Fibroblast of peridontal ligament (primary cell): Measurements from ENCODE around the gene CRP.
"Not testable (repeated sequence)": the region's sequence is repeated elsewhere in the genome, so short reads cannot be mapped to it uniquely, and the experiment has no call there.

Experiments used
- DNase-seq: peaks from one replicate; pipeline ENCODE4 v3.0.0-alpha.2; 2010; ENCODE audit errors: extremely low read depth

CRP gene, protein sequence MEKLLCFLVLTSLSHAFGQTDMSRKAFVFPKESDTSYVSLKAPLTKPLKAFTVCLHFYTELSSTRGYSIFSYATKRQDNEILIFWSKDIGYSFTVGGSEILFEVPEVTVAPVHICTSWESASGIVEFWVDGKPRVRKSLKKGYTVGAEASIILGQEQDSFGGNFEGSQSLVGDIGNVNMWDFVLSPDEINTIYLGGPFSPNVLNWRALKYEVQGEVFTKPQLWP

GRCh38 chr1:159714529-159714928 lies at the start of gene CRP:
Gene CRP, minus strand, starts transcription at chr1:159714589. Its CDS starts 104 bp downstream, at chr1:159714485.
- DNase-seq, result no peak

GRCh38 chr1:159763686-159764085 lies 49.3 kb upstream of the CRP start:
- DNase-seq, result no peak

DNA sequence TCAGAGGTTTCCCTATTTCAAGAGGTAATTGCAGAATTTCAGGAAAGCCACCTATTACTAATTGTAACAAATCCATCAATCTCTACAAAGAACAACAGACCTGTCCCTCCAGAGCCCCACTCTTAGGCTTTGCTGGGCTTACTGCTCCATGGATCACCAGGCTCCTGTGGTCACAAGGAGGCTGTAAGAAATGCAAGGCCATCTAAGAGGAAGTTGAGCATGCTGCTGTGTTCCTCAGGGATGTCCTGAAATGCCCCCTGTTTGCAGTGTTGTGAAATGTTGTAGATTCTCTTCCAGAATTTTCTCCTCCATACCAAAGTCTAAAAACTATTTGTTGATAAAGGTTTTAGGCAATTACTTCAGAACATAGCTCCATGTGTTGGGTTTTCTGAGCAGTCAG lies 42.0 kb upstream of the CRP start:
- no peak for DNase-seq

- DNase-seq, result no peak
These were observed 41.1 kb upstream of the CRP start for GRCh38 chr1:159755451-159756007.

GRCh38 chr1:159753386-159753785 lies 39.0 kb upstream of the CRP start:
- no peak for DNase-seq

- DNase-seq, result peak; percentile 38
These were observed 37.8 kb upstream of the CRP start for GRCh38 chr1:159752135-159752580.

GRCh38 chr1:159751031-159751430 lies 36.6 kb upstream of the CRP start:
- DNase-seq, result no peak

GRCh38 chr1:159750621-159751020 lies 36.2 kb upstream of the CRP start:
- no peak for DNase-seq

GRCh38 chr1:159749630-159750029 lies 35.2 kb upstream of the CRP start:
- DNase-seq, result no peak

DNA sequence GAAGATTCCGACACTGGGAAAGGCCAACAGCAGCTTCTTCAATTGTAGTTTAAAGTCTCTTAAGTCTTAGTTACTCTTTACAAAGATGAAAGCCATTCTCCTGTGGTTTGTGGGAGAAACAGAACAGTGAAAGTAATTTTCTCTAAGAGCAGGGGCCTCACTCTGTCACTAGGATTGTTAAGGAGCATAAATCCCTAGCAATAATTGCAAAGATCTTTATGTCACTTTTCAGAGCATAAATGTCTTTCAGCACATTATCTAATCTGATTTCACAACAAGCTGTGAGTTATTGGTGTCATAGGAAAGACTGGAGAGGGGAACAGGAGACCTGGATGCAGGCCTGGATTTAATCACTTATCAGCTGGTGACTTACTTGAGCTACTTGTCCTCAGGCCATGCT lies 34.0 kb upstream of the CRP start:
- no peak for DNase-seq

DNA sequence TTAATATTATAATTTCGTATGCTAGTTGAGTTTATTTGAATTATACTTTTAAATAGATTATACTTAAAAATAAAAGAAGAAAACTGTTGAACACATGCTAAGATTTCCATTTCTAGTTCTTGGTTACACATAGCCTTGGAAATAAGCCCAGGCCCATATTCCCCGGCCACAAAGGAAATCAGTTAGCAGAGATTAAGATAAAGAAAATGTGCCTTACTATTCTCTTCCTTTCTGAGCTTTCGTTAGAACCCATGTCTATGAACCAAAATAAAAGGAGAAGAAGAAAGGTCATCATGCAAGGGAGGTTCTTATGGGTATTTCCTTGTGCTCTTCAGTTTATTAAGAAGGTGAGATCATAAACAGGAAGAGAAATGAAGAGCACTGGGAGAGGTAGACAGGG lies 32.3 kb upstream of the CRP start:
- no peak for DNase-seq

- DNase-seq, result no peak
These were observed 29.4 kb upstream of the CRP start for GRCh38 chr1:159743651-159744410.

GRCh38 chr1:159737238-159737916 lies 23.0 kb upstream of the CRP start:
- DNase-seq, result no peak

DNA sequence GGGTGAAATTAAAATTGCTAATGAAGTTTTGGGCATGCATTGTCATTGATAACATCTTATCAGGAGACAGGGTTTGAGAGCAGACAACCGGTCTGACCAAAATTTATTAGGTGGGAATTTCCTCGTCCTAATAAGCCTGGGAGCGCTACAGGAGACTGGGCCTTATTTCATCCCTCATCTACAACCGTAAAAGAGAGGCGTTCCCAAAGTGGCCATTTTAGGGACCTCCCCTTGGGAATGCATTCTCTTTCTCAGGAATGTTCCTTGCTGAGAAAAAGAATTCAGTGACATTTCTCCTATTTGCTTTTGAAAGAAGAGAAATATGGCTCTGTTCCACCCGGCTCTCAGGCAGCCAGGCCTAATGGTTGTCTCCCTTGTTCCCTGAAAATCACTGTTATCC lies 8.8 kb upstream of the CRP start:
- not testable (repeated sequence) for DNase-seq

DNA sequence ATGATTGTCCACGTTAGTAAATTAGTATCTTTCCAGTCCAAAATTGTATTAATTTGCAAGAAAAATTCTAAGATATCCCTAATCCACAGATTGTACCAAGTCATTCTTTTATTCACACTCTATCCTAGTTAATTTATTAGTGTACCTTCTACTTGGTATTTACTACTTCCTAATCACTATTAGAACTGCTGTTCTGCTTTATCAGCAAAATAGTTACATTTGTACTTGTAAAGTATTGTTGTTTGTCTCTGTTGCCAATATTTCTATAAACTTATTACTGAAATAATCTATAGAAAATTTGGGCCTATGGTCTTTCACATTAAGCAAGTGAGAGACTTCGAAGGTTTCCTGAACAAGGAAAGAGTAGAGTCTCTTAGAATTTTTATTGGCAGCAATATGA lies 5.6 kb upstream of the CRP start:
- no peak for DNase-seq

- no peak for DNase-seq
These were observed 1.5 kb upstream of the CRP start for GRCh38 chr1:159715855-159716254.

- no peak for DNase-seq
These were observed 2.3 kb downstream of the CRP start for GRCh38 chr1:159712080-159712479.

DNA sequence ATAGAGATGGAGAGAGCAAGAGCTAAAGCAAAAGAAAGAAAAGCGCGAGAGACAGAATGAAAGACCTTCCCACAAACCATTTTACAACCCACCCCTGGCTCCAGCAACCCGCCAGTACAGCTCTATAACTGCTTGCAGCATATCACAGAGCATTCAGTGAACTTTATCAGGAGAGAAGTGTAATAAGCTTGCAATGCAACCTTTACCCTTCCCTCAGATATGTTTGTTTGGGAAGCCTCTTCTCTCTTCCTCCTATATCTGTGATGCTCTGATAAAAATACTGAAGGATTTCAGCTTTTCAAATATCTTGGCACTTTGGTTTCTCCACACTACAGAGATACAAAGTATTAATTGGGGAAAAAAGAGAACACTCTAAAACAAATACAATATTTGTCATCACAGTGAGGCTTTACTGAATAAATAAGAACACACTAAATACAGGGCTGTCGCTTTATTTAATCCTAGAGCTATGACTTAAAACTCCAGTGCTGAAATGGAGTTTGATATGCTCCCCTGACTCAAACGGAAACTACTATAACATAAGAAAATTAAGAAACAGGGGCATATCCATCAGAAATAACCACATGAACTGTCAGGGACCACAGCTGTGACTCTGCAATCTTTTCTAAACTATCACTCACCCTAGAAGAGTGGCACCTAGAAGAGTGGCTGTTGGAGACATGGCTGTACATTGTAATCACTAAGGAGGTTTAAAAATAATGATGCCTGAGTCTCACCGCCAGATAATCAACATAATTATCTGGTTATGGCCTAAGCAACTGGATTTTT lies 6.7 kb downstream of the CRP start:
- no peak for DNase-seq

GRCh38 chr1:159705904-159706256 lies 8.5 kb downstream of the CRP start:
- DNase-seq, result no peak

- DNase-seq, result no peak
These were observed 9.0 kb downstream of the CRP start for GRCh38 chr1:159705251-159705903.

GRCh38 chr1:159704481-159704880 lies 9.9 kb downstream of the CRP start:
- no peak for DNase-seq
